ENCODE data around the gene MAPKAPK5.

- no peak for TF ChIP-seq CTCF (IDR thresholded peaks at IDR 0.05)
- TF ChIP-seq POLR2A (IDR thresholded peaks at IDR 0.05), result no peak
Observed at GRCh38 chr12:111858778-111859177, 16.8 kb downstream of the MAPKAPK5 start.

Data from esophagus squamous epithelium (tissue), 4 donors.